RWPE2 (cell line): ENCODE measurements around the gene SLCO4A1.
A peak's percentile ranks its signal among the peaks of the same experiment; 100 is the strongest.

Source experiments
- ATAC-seq: fragments of 200-7000 bp; cut with Tn5 transposase; 3 replicates; pipeline ENCODE4 v1.9.1; 2021; ENCODE audit warnings: low read depth
- DNase-seq: peaks from one replicate; pipeline ENCODE4 v3.0.0-alpha.2; 2020; ENCODE audit warnings: low spot score
- H3K27ac ChIP-seq: fragments of 450-650 bp; 2 replicates; pipeline ENCODE4 v1.5.1; 2017; ENCODE audit warnings: mild to moderate bottlenecking; ENCODE audit not compliant: poor library complexity, severe bottlenecking
- H3K27me3 ChIP-seq: fragments of 250-450 bp; sonication (Bioruptor Pico); 2 replicates; pipeline ENCODE4 v1.5.1; 2021; ENCODE audit warnings: mild to moderate bottlenecking, moderate library complexity; ENCODE audit not compliant: insufficient read depth, poor library complexity, severe bottlenecking
- H3K36me3 ChIP-seq: fragments of 250-450 bp; sonication (Bioruptor Pico); 2 replicates; pipeline ENCODE4 v1.5.1; 2020; ENCODE audit warnings: low read depth, mild to moderate bottlenecking, moderate library complexity
- H3K4me1 ChIP-seq: fragments of 250-450 bp; sonication (Bioruptor Pico); 2 replicates; pipeline ENCODE4 v1.5.1; 2021; ENCODE audit warnings: mild to moderate bottlenecking, moderate library complexity; ENCODE audit not compliant: insufficient read depth, poor library complexity, severe bottlenecking
- H3K4me3 ChIP-seq: fragments of 250-450 bp; sonication (Bioruptor Pico); 2 replicates; pipeline ENCODE4 v1.5.1; 2021; ENCODE audit warnings: mild to moderate bottlenecking, moderate library complexity; ENCODE audit not compliant: severe bottlenecking
- H3K9me3 ChIP-seq: fragments of 250-450 bp; sonication (Bioruptor Pico); 2 replicates; pipeline ENCODE4 v1.5.1; 2021; ENCODE audit warnings: mild to moderate bottlenecking, moderate library complexity; ENCODE audit not compliant: severe bottlenecking
- CTCF ChIP-seq: fragments of 450-650 bp; IDR thresholded peaks from one replicate; pipeline ENCODE4 v1.5.1; 2017; ENCODE audit warnings: mild to moderate bottlenecking, moderate library complexity; ENCODE audit not compliant: poor library complexity, severe bottlenecking

The SLCO4A1 gene

GRCh38 chr20:62609811-62610757 is 32.2 kb upstream of the SLCO4A1 start:
- ATAC-seq, result no peak
- TF ChIP-seq CTCF, result no peak
- H3K36me3 ChIP-seq, result no peaks in the 10 kb centered on the region
- H3K9me3 ChIP-seq, result no peaks in the 10 kb centered on the region
- H3K27ac ChIP-seq, result no peak overlapping the region
- H3K4me1 ChIP-seq, result peaks cover 5% of the 10 kb centered on the region
- no peak for DNase-seq
- H3K4me3 ChIP-seq, result no peak overlapping the region
- H3K27me3 ChIP-seq, result no peaks in the 10 kb centered on the region

GRCh38 chr20:62611012-62611411 is 31.3 kb upstream of the SLCO4A1 start:
- DNase-seq, result peak; percentile 77

GRCh38 chr20:62611819-62612218 is 30.5 kb upstream of the SLCO4A1 start:
- H3K27me3 ChIP-seq, result no peaks in the 10 kb centered on the region
- H3K27ac ChIP-seq, result no peak overlapping the region
- no peaks in the 10 kb centered on the region for H3K4me1 ChIP-seq
- no peak for TF ChIP-seq CTCF
- H3K9me3 ChIP-seq, result no peaks in the 10 kb centered on the region
- DNase-seq (no peak), ATAC-seq (no peak)
- no peaks in the 10 kb centered on the region for H3K36me3 ChIP-seq
- H3K4me3 ChIP-seq, result no peak overlapping the region

More at GRCh38 chr20:62611012-62611411, 31.3 kb upstream of the SLCO4A1 start:
- TF ChIP-seq CTCF, result no peak
- Histone ChIP-seq H3K36me3 (no peaks in the 10 kb centered on the region), H3K27me3 (no peaks in the 10 kb centered on the region), H3K27ac (no peak overlapping the region), H3K9me3 (no peaks in the 10 kb centered on the region), H3K4me3 (no peak overlapping the region), H3K4me1 (peaks cover 4% of the 10 kb centered on the region)
- no peak for ATAC-seq

GRCh38 chr20:62614085-62614960 is 28.0 kb upstream of the SLCO4A1 start:
- Histone ChIP-seq H3K9me3 (no peaks in the 10 kb centered on the region), H3K4me1 (peaks cover 13% of the 10 kb centered on the region), H3K27me3 (no peaks in the 10 kb centered on the region), H3K27ac (no peak overlapping the region), H3K4me3 (no peak overlapping the region), H3K36me3 (no peaks in the 10 kb centered on the region)
- no peak for ATAC-seq
- TF ChIP-seq CTCF, result no peak
- peak; percentile 77 for DNase-seq
